ENCODE measurements around the gene RASSF5. TPM values are rescaled to one million over a fixed set of nuclear protein-coding genes. Genes with fewer than 3 reads are reported as not detected.

Gene RASSF5
- total RNA-seq, 1 donor from 2014 or later, result 116 TPM

DNA sequence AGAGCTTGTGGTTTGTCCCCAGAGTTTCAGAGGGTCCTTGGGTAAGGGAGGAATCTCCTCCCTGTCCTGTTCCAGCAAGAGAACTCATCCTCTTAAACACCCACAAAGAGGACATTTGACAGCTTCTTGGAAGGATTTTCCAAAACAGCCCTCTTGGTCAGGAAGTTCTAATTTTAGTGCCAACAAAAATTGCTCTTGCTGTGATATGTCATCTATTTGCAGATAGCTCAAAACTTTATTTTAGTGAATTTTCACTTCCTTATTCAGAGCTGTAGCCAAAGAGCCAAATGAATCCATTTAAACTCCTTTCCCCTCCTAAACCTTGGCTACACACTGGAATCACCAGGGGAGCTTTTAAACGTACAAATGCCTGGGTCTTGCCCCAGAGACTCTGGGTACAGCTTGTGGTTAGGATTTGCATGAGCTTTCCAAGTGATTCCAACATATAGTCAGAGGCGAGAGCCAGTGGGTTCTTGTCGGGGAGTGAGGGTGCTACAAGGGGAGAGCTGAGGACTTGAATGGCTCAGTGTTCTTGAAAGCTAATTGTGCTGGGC is 11.8 kb upstream of the RASSF5 start:
- no peak for DNase-seq
- CTCF ChIA-PET, result interaction anchor here (0.8 to 2.3 kb wide), 12 partner anchors 10 to 438 kb away, joined by 3 to 20 read pairs (median 4); no protein-coding TSS in a partner anchor
- no peaks in the 10 kb centered on the region for H3K9me3 Mint-ChIP-seq
- H3K36me3 Mint-ChIP-seq (ENCODE audit: low read depth), result peaks cover 53% of the 10 kb centered on the region
- intact Hi-C loops (cut with micrococcal nuclease), result loop anchor here (1.0 kb wide), 1 partner anchor 12 kb away; the partner anchor contains the start of gene RASSF5
- peaks cover 44% of the 10 kb centered on the region for H3K4me1 Mint-ChIP-seq
- POLR2A ChIA-PET, result interaction anchor here (0.5 to 3.9 kb wide), 8 partner anchors 12 to 88 kb away, joined by 4 to 22 read pairs (median 4); partner anchors contain the start of genes IKBKE and RASSF5
- no peak for TF ChIP-seq CTCF (IDR thresholded peaks at IDR 0.05)
- peak overlapping the region; percentile 58 for H3K4me3 Mint-ChIP-seq
- no peaks in the 10 kb centered on the region for H3K27me3 Mint-ChIP-seq
- peak; percentile 29 for ATAC-seq (ENCODE audit: low read depth)
- peak overlapping the region; percentile 84 for H3K27ac Mint-ChIP-seq

DNA sequence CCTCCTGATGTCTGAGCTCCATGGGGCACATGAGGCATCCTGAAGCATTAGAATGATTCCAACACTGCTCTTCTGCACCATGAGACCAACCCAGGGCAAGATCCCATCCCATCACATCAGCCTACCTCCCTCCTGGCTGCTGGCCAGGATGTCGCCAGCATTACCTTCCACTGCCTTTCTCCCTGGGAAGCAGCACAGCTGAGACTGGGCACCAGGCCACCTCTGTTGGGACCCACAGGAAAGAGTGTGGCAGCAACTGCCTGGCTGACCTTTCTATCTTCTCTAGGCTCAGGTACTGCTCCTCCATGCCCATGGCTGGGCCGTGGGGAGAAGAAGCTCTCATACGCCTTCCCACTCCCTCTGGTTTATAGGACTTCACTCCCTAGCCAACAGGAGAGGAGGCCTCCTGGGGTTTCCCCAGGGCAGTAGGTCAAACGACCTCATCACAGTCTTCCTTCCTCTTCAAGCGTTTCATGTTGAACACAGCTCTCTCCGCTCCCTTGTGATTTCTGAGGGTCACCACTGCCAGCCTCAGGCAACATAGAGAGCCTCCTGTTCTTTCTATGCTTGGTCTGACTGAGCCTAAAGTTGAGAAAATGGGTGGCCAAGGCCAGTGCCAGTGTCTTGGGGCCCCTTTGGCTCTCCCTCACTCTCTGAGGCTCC is 11.1 kb upstream of the RASSF5 start:
- Mint-ChIP-seq H3K27ac (peak overlapping the region; percentile 84), H3K9me3 (no peaks in the 10 kb centered on the region), H3K36me3 (ENCODE audit: low read depth) (peaks cover 46% of the 10 kb centered on the region), H3K4me1 (peaks cover 44% of the 10 kb centered on the region), H3K27me3 (no peaks in the 10 kb centered on the region), H3K4me3 (peak overlapping the region; percentile 58)
- ChIA-PET CTCF (interaction anchor here (0.6 to 2.3 kb wide), 14 partner anchors 9 to 437 kb away, joined by 3 to 20 read pairs (median 3); no protein-coding TSS in a partner anchor), POLR2A (interaction anchor here (0.5 to 3.9 kb wide), 8 partner anchors 11 to 219 kb away, joined by 4 to 22 read pairs (median 5); partner anchors contain the start of genes IKBKE and RASSF5)
- ATAC-seq (ENCODE audit: low read depth), result peak; percentile 54
- intact Hi-C loops (cut with micrococcal nuclease), result loop anchor here (1.0 kb wide), 1 partner anchor 11 kb away; the partner anchor contains the start of gene RASSF5
- TF ChIP-seq CTCF (IDR thresholded peaks at IDR 0.05), result no peak
- DNase-seq, result peak; percentile 31

- peak overlapping the region; percentile 58 for H3K4me3 Mint-ChIP-seq
- ATAC-seq (ENCODE audit: low read depth) (peak; percentile 57), DNase-seq (no peak)
- H3K27ac Mint-ChIP-seq, result peak overlapping the region; percentile 84
- ChIA-PET POLR2A (interaction anchor here (0.7 to 3.9 kb wide), 4 partner anchors 16 to 60 kb away, joined by 4 to 22 read pairs (median 6); partner anchors contain the start of gene IKBKE), CTCF (interaction anchor here (1.2 to 2.3 kb wide), 3 partner anchors 15 to 87 kb away, joined by 3 to 9 read pairs (median 3); no protein-coding TSS in a partner anchor)
- peaks cover 38% of the 10 kb centered on the region for H3K36me3 Mint-ChIP-seq (ENCODE audit: low read depth)
- H3K9me3 Mint-ChIP-seq, result no peaks in the 10 kb centered on the region
- H3K4me1 Mint-ChIP-seq, result peaks cover 44% of the 10 kb centered on the region
- H3K27me3 Mint-ChIP-seq, result no peaks in the 10 kb centered on the region
- TF ChIP-seq CTCF (IDR thresholded peaks at IDR 0.05), result no peak
- intact Hi-C loops (cut with micrococcal nuclease), result no loop called here
Observed at GRCh38 chr1:206497363-206497762, 10.0 kb upstream of the RASSF5 start.

DNA sequence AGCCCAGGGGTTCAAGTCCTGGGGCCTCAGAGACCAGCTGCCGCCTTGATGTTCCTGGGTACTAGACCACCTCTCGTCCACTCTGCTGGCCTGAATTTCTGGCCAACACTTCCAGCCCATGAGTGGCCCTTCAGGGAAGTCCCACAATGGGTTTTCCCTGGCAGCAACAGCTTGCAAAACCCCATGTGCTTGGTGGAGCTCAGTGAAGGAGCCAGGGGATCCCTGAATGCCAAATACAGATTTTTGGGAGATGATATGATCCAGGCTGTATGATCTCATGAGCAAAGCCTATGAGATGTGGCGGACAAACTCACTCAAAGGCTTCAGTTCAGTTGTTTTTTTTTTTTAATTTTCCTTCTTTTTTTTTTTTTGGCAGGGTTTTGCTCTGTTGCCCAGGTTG is 9.6 kb upstream of the RASSF5 start:
- CTCF ChIA-PET, result interaction anchor here (0.8 to 1.2 kb wide), 2 partner anchors 81 to 87 kb away, joined by 3 read pairs; no protein-coding TSS in a partner anchor
- DNase-seq, result no peak
- Mint-ChIP-seq H3K4me1 (peaks cover 44% of the 10 kb centered on the region), H3K36me3 (ENCODE audit: low read depth) (peaks cover 34% of the 10 kb centered on the region), H3K27me3 (no peaks in the 10 kb centered on the region), H3K4me3 (no peak overlapping the region), H3K27ac (peak overlapping the region; percentile 24), H3K9me3 (no peaks in the 10 kb centered on the region)
- intact Hi-C loops (cut with micrococcal nuclease), result no loop called here
- POLR2A ChIA-PET, result interaction anchor here (3.9 kb wide), 1 partner anchor 27 kb away, joined by 22 read pairs; the partner anchor contains the start of gene IKBKE
- no peak for TF ChIP-seq CTCF (IDR thresholded peaks at IDR 0.05)
- ATAC-seq (ENCODE audit: low read depth), result no peak

Measured in activated B cell treated with CpG ODN at 0.5 μM for 24 hours (primary cell).